H7 (cell line): Measurements from ENCODE around the gene OGFOD3. TPM values are rescaled to one million over a fixed set of nuclear protein-coding genes. Genes with fewer than 3 reads are reported as not detected.
"Not testable (repeated sequence)": the region's sequence is repeated elsewhere in the genome, so short reads cannot be mapped to it uniquely, and the experiment has no call there.

Source experiments
- DNase-seq: peaks from one replicate; pipeline ENCODE4 v3.0.0; 2012
- H3K27me3 ChIP-seq: 2 replicates; pipeline ENCODE4 v1.6.0; 2011; ENCODE audit warnings: mild to moderate bottlenecking, low read length; ENCODE audit not compliant: control insufficient read depth, insufficient read depth
- H3K36me3 ChIP-seq: replicated peaks from 2 replicates; pipeline ENCODE4 v1.5.1; 2011; ENCODE audit warnings: low read length; ENCODE audit not compliant: control insufficient read depth, insufficient read depth
- H3K4me3 ChIP-seq: 2 replicates; pipeline ENCODE4 v1.5.1; 2011; ENCODE audit warnings: low read depth, mild to moderate bottlenecking, control low read depth, low read length, moderate library complexity; ENCODE audit not compliant: insufficient read depth
- total RNA-seq: library from RNA; depleted of rRNA; stranded (reverse); fragments of >200 nt; shearing (Covaris generic); gene quantifications from 2 replicates; pipeline ENCODE4 v1.2.3, GENCODE V29; 2014

The OGFOD3 gene
- total RNA-seq, 1 experiment from 2014 or later = 28.6 TPM

GRCh38 chr17:82361885-82362633 is 56.3 kb downstream of the OGFOD3 start:
- DNase-seq = no peak
- Histone ChIP-seq H3K36me3 (no peaks in the 10 kb centered on the region), H3K27me3 (no peaks in the 10 kb centered on the region; the same call in 1 of the 2 replicates), H3K4me3 (no peak overlapping the region)

GRCh38 chr17:82359451-82360074 is 58.8 kb downstream of the OGFOD3 start:
- not testable (repeated sequence) for H3K27me3 ChIP-seq, H3K36me3 ChIP-seq, H3K4me3 ChIP-seq, DNase-seq

GRCh38 chr17:82358465-82359350 is 59.7 kb downstream of the OGFOD3 start, which contains the start of gene TEX19:
TSS of gene TEX19 (plus strand) at chr17:82359247. CDS start at chr17:82362151, 2,904 bp downstream.
- Histone ChIP-seq H3K27me3 (no peaks in the 10 kb centered on the region; the same call in 1 of the 2 replicates), H3K36me3 (no peaks in the 10 kb centered on the region), H3K4me3 (no peak within 1 kb of the TSS)
- no peak for DNase-seq

- no peak for DNase-seq
- Histone ChIP-seq H3K27me3 (no peaks in the 10 kb centered on the region; the same call in 1 of the 2 replicates), H3K36me3 (no peaks in the 10 kb centered on the region), H3K4me3 (no peak overlapping the region)
Measured at GRCh38 chr17:82357394-82357793, 61.0 kb downstream of the OGFOD3 start.

GRCh38 chr17:82356845-82357355 is 61.5 kb downstream of the OGFOD3 start:
- H3K27me3 ChIP-seq = no peaks in the 10 kb centered on the region; the same call in 1 of the 2 replicates
- H3K36me3 ChIP-seq = no peaks in the 10 kb centered on the region
- peak; percentile 91 for DNase-seq

GRCh38 chr17:82355770-82356427 is 62.5 kb downstream of the OGFOD3 start:
- no peak for DNase-seq
- no peak overlapping the region for H3K4me3 ChIP-seq
- H3K27me3 ChIP-seq = no peaks in the 10 kb centered on the region; the same call in 1 of the 2 replicates
- H3K36me3 ChIP-seq = no peaks in the 10 kb centered on the region

More at GRCh38 chr17:82356845-82357355, 61.5 kb downstream of the OGFOD3 start:
- H3K4me3 ChIP-seq = no peak overlapping the region

GRCh38 chr17:82354804-82355308 is 63.5 kb downstream of the OGFOD3 start:
- Histone ChIP-seq H3K36me3 (no peaks in the 10 kb centered on the region), H3K27me3 (no peaks in the 10 kb centered on the region; the same call in 1 of the 2 replicates), H3K4me3 (no peak overlapping the region)
- no peak for DNase-seq

GRCh38 chr17:82353484-82353883 is 64.9 kb downstream of the OGFOD3 start:
- Histone ChIP-seq H3K36me3 (no peaks in the 10 kb centered on the region), H3K4me3 (no peak overlapping the region), H3K27me3 (no peaks in the 10 kb centered on the region)
- DNase-seq = no peak

GRCh38 chr17:82351713-82352488 is 66.5 kb downstream of the OGFOD3 start:
- Histone ChIP-seq H3K4me3 (no peak overlapping the region), H3K36me3 (no peaks in the 10 kb centered on the region), H3K27me3 (no peaks in the 10 kb centered on the region)
- peak; percentile 96 for DNase-seq

- no peak for DNase-seq
- Histone ChIP-seq H3K36me3 (no peaks in the 10 kb centered on the region), H3K27me3 (no peaks in the 10 kb centered on the region), H3K4me3 (no peak overlapping the region)
Measured at GRCh38 chr17:82351254-82351712, 67.1 kb downstream of the OGFOD3 start.

GRCh38 chr17:82350182-82351030 is 68.0 kb downstream of the OGFOD3 start:
- H3K4me3 ChIP-seq = no peak overlapping the region
- DNase-seq = peak; percentile 58
- H3K27me3 ChIP-seq = no peaks in the 10 kb centered on the region
- no peaks in the 10 kb centered on the region for H3K36me3 ChIP-seq

- no peaks in the 10 kb centered on the region for H3K36me3 ChIP-seq
- DNase-seq = peak; percentile 61
- H3K27me3 ChIP-seq = no peaks in the 10 kb centered on the region
- no peak overlapping the region for H3K4me3 ChIP-seq
Measured at GRCh38 chr17:82349287-82349701, 69.1 kb downstream of the OGFOD3 start.
